PFSK-1 (cell line): ENCODE measurements around the gene SMOC2.

Source experiments
- POLR2AphosphoS5 ChIP-seq: IDR thresholded peaks from 2 replicates; pipeline ENCODE4 v1.6.1; 2012; ENCODE audit warnings: low read depth, mild to moderate bottlenecking, control low read depth, low read length, moderate library complexity
- SIN3A ChIP-seq: IDR thresholded peaks from 2 replicates; pipeline ENCODE4 v1.6.1; 2012; ENCODE audit warnings: mild to moderate bottlenecking, low read length, moderate library complexity, borderline replicate concordance; ENCODE audit not compliant: insufficient read depth
- TF ChIP-seq, protein P1 (sequence below), 2 experiments: IDR thresholded peaks; 2 replicates each; pipeline versions ENCODE4 v1.6.1 to v1.8.0; 2011 to 2012; ENCODE audit warnings: low read depth in 2 of 2, low read length in 2 of 2, control low read depth in 1 of 2, inconsistent platforms in 1 of 2, mild to moderate bottlenecking in 1 of 2, moderate library complexity in 1 of 2; ENCODE audit not compliant: insufficient read depth in 1 of 2

DNA sequence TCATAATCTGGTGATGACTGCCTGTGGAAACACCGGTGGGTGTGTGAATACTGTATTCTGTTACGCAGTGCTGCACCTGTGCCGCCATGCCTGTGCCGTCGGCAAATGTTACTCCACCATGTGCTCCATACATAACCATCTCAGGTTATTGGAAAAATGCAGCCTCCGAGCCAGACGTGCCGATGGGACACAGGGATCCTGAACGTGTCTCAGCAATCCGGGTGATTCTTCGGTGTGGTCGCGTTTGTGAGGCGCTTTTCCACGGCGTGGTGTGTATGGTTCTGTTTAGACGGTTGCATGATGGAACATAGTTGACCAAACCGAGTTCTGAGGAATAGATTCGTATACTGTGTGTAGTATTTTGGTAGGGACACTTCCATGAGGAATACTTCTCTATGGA, 130.3 kb downstream of the SMOC2 start:
- TF ChIP-seq SIN3A: no peak
- TF ChIP-seq POLR2AphosphoS5: no peak
- TF ChIP-seq, protein P1, sequence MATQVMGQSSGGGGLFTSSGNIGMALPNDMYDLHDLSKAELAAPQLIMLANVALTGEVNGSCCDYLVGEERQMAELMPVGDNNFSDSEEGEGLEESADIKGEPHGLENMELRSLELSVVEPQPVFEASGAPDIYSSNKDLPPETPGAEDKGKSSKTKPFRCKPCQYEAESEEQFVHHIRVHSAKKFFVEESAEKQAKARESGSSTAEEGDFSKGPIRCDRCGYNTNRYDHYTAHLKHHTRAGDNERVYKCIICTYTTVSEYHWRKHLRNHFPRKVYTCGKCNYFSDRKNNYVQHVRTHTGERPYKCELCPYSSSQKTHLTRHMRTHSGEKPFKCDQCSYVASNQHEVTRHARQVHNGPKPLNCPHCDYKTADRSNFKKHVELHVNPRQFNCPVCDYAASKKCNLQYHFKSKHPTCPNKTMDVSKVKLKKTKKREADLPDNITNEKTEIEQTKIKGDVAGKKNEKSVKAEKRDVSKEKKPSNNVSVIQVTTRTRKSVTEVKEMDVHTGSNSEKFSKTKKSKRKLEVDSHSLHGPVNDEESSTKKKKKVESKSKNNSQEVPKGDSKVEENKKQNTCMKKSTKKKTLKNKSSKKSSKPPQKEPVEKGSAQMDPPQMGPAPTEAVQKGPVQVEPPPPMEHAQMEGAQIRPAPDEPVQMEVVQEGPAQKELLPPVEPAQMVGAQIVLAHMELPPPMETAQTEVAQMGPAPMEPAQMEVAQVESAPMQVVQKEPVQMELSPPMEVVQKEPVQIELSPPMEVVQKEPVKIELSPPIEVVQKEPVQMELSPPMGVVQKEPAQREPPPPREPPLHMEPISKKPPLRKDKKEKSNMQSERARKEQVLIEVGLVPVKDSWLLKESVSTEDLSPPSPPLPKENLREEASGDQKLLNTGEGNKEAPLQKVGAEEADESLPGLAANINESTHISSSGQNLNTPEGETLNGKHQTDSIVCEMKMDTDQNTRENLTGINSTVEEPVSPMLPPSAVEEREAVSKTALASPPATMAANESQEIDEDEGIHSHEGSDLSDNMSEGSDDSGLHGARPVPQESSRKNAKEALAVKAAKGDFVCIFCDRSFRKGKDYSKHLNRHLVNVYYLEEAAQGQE (IDR thresholded peaks at IDR 0.05; ENCODE audit: insufficient read depth in 1 of 2, low read depth in 2 of 2, low read length in 2 of 2): no peak
